ENCODE data around the gene DNMT1. TPM values are rescaled to one million over a fixed set of nuclear protein-coding genes. Genes with fewer than 3 reads are reported as not detected.
"Not testable (repeated sequence)": the region's sequence is repeated elsewhere in the genome, so short reads cannot be mapped to it uniquely, and the experiment has no call there.

The DNMT1 gene
- total RNA-seq, 1 donor from 2014 or later: 354 TPM

- intact Hi-C loops (cut with micrococcal nuclease): no loop called here
These were observed 27.6 kb upstream of the DNMT1 start for GRCh38 chr19:10222201-10222890.

- intact Hi-C loops (cut with micrococcal nuclease): no loop called here
These were observed 25.9 kb upstream of the DNMT1 start for GRCh38 chr19:10220695-10221094.

- intact Hi-C loops (cut with micrococcal nuclease): loop anchor here (1.0 to 2.0 kb wide), 2 partner anchors 25 to 31 kb away; partner anchors contain the start of gene DNMT1
These were observed 24.9 kb upstream of the DNMT1 start for GRCh38 chr19:10219678-10220077.

- intact Hi-C loops (cut with micrococcal nuclease): no loop called here
These were observed 22.3 kb upstream of the DNMT1 start for GRCh38 chr19:10217085-10217484.

- intact Hi-C loops (cut with micrococcal nuclease): no loop called here
These were observed 20.0 kb upstream of the DNMT1 start for GRCh38 chr19:10214784-10215183.

GRCh38 chr19:10211691-10212090, 16.9 kb upstream of the DNMT1 start:
- intact Hi-C loops (cut with micrococcal nuclease): no loop called here

- intact Hi-C loops (cut with micrococcal nuclease): no loop called here
These were observed 16.3 kb upstream of the DNMT1 start for GRCh38 chr19:10211061-10211460.

GRCh38 chr19:10209315-10209714, 14.6 kb upstream of the DNMT1 start:
- intact Hi-C loops (cut with micrococcal nuclease): no loop called here

- intact Hi-C loops (cut with micrococcal nuclease): no loop called here
These were observed 12.3 kb upstream of the DNMT1 start for GRCh38 chr19:10207026-10207425.

GRCh38 chr19:10206226-10206885, 11.6 kb upstream of the DNMT1 start:
- intact Hi-C loops (cut with micrococcal nuclease): no loop called here

- intact Hi-C loops (cut with micrococcal nuclease): no loop called here
These were observed 10.9 kb upstream of the DNMT1 start for GRCh38 chr19:10205636-10206035.

GRCh38 chr19:10203686-10204085, 8.9 kb upstream of the DNMT1 start:
- intact Hi-C loops (cut with micrococcal nuclease): no loop called here

- intact Hi-C loops (cut with micrococcal nuclease): no loop called here
These were observed 6.4 kb upstream of the DNMT1 start for GRCh38 chr19:10201176-10201575.

- intact Hi-C loops (cut with micrococcal nuclease): not testable (repeated sequence)
These were observed 5.3 kb upstream of the DNMT1 start for GRCh38 chr19:10200101-10200500.

GRCh38 chr19:10198889-10199644, 4.3 kb upstream of the DNMT1 start:
- intact Hi-C loops (cut with micrococcal nuclease): loop anchor here (5.0 to 10.0 kb wide), 3 partner anchors 92 to 896 kb away; partner anchors contain the start of genes ILF3 and PPAN

- intact Hi-C loops (cut with micrococcal nuclease): loop anchor here (1.0 to 10.0 kb wide), 10 partner anchors 24 to 900 kb away; partner anchors contain the start of genes CDC37, ILF3, PPAN and RAVER1
These were observed 406 bp upstream of the DNMT1 start for GRCh38 chr19:10195199-10195519.

- intact Hi-C loops (cut with micrococcal nuclease): loop anchor here (2.0 to 10.0 kb wide), 6 partner anchors 25 to 901 kb away; partner anchors contain the start of genes ILF3, S1PR2 and TYK2
These were observed 808 bp downstream of the DNMT1 start for GRCh38 chr19:10193790-10194499.

- intact Hi-C loops (cut with micrococcal nuclease): loop anchor here (10.0 kb wide), 2 partner anchors 462 to 902 kb away; partner anchors contain the start of gene ILF3
These were observed 1.8 kb downstream of the DNMT1 start for GRCh38 chr19:10192922-10193321.

- intact Hi-C loops (cut with micrococcal nuclease): loop anchor here (10.0 kb wide), 2 partner anchors 463 to 903 kb away; partner anchors contain the start of gene ILF3
These were observed 3.4 kb downstream of the DNMT1 start for GRCh38 chr19:10191347-10191746.

- intact Hi-C loops (cut with micrococcal nuclease): loop anchor here (10.0 kb wide), 2 partner anchors 465 to 905 kb away; partner anchors contain the start of gene ILF3
These were observed 4.7 kb downstream of the DNMT1 start for GRCh38 chr19:10190026-10190425.

- intact Hi-C loops (cut with micrococcal nuclease): loop anchor here (10.0 kb wide), 2 partner anchors 465 to 905 kb away; partner anchors contain the start of gene ILF3
These were observed 5.1 kb downstream of the DNMT1 start for GRCh38 chr19:10189616-10190015.

Measured in T-helper 1 cell treated with Interleukin-12 subunit alpha and Interleukin-12 subunit beta and Interleukin-4 antibody, amounts not matched to agents 30 ng/mL and 1 ng/mL, for 36 hours (primary cell).